ENCODE results near the gene CILP2.

The CILP2 gene

GRCh38 chr19:19517235-19517619, 20.8 kb upstream of the CILP2 start:
- H3K9me3 ChIP-seq (ENCODE audit: severe bottlenecking), result peaks cover 4% of the 10 kb centered on the region
- H3K27ac ChIP-seq, result no peak overlapping the region
- DNase-seq, result no peak
- peaks cover 30% of the 10 kb centered on the region for H3K36me3 ChIP-seq
- TF ChIP-seq, protein P1, sequence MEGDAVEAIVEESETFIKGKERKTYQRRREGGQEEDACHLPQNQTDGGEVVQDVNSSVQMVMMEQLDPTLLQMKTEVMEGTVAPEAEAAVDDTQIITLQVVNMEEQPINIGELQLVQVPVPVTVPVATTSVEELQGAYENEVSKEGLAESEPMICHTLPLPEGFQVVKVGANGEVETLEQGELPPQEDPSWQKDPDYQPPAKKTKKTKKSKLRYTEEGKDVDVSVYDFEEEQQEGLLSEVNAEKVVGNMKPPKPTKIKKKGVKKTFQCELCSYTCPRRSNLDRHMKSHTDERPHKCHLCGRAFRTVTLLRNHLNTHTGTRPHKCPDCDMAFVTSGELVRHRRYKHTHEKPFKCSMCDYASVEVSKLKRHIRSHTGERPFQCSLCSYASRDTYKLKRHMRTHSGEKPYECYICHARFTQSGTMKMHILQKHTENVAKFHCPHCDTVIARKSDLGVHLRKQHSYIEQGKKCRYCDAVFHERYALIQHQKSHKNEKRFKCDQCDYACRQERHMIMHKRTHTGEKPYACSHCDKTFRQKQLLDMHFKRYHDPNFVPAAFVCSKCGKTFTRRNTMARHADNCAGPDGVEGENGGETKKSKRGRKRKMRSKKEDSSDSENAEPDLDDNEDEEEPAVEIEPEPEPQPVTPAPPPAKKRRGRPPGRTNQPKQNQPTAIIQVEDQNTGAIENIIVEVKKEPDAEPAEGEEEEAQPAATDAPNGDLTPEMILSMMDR (IDR thresholded peaks at IDR 0.05; ENCODE audit: low read depth, low read length), result no peak
- H3K4me3 ChIP-seq (ENCODE audit: low read depth, low read length), result no peak overlapping the region
- no peaks in the 10 kb centered on the region for H3K27me3 ChIP-seq (ENCODE audit: insufficient read depth, low read depth, severe bottlenecking)

GRCh38 chr19:19520989-19521388, 17.1 kb upstream of the CILP2 start:
- H3K36me3 ChIP-seq, result peaks cover 36% of the 10 kb centered on the region
- no peak overlapping the region for H3K27ac ChIP-seq

DNA sequence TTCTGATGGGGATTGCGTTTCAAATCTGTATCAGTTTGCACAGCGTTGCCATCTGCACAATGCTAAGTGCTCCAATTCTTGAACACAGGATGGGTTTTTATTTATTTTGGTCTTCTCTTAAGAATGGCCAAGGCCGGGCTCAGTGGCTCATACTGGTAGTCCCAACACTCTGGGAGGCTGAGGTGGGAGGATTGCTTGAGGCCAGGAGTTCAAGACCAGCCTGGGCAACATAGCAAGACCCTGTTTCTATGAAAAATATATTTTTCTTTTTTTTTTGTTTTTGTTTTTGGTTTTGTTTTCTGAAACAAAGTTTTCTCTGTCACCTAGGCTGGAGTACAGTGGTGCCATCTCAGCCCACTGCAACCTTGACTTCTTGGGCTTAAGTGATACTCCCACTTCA, 14.9 kb upstream of the CILP2 start:
- TF ChIP-seq, protein P1 (IDR thresholded peaks at IDR 0.05; ENCODE audit: low read depth, low read length), result no peak

More at GRCh38 chr19:19520989-19521388, 17.1 kb upstream of the CILP2 start:
- Histone ChIP-seq H3K27me3 (ENCODE audit: insufficient read depth, low read depth, severe bottlenecking) (no peaks in the 10 kb centered on the region), H3K9me3 (ENCODE audit: severe bottlenecking) (no peaks in the 10 kb centered on the region), H3K4me3 (ENCODE audit: low read depth, low read length) (no peak overlapping the region)
- DNase-seq, result no peak
- TF ChIP-seq, protein P1 (IDR thresholded peaks at IDR 0.05; ENCODE audit: low read depth, low read length), result no peak

GRCh38 chr19:19524053-19524452, 14.0 kb upstream of the CILP2 start:
- H3K4me3 ChIP-seq (ENCODE audit: low read depth, low read length), result no peak overlapping the region
- TF ChIP-seq, protein P1 (IDR thresholded peaks at IDR 0.05; ENCODE audit: low read depth, low read length), result no peak
- H3K27ac ChIP-seq, result no peak overlapping the region
- no peaks in the 10 kb centered on the region for H3K9me3 ChIP-seq (ENCODE audit: severe bottlenecking)
- no peak for DNase-seq
- H3K27me3 ChIP-seq (ENCODE audit: insufficient read depth, low read depth, severe bottlenecking), result no peaks in the 10 kb centered on the region
- H3K36me3 ChIP-seq, result peaks cover 44% of the 10 kb centered on the region

More for the DNA sequence above, 14.9 kb upstream of the CILP2 start:
- Histone ChIP-seq H3K27ac (no peak overlapping the region), H3K27me3 (ENCODE audit: insufficient read depth, low read depth, severe bottlenecking) (no peaks in the 10 kb centered on the region), H3K9me3 (ENCODE audit: severe bottlenecking) (no peaks in the 10 kb centered on the region), H3K36me3 (peaks cover 44% of the 10 kb centered on the region), H3K4me3 (ENCODE audit: low read depth, low read length) (no peak overlapping the region)
- DNase-seq, result no peak

DNA sequence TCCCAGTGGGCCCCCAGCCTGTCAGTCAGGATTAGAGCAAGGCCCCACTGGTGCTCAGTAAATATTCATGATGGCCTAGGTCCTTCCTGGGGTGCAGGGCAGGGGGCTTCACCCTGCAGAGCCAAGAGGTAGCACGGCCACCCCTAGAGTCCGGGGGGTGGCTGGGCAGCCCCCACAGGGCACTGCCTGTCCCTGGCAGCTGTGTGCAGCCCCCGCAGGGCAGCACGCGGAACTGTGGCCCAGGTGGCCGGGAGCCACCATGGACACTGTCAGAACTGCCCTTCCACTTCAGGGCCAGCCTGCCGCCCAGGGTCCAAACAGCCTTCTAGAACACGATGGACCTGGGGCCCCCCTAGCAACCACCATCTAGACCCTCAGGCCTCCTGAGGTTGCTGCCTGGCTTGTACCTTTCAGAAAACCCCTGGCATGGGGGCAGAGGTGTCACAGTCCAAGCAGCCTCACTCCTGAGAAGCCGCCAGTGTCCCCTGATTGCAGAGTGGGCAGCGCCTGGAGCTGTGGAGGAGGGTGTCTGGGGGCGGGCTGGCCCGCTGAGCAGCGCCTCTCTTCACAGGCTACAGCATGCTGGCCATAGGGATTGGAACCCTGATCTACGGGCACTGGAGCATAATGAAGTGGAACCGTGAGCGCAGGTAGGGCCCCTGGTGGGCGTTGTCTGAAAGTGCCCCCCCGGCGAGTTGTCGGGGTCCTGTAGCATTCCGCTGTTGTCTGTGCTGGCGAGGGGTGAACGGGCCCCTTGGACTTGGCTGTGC, 12.3 kb upstream of the CILP2 start:
- DNase-seq, result no peak
- Histone ChIP-seq H3K9me3 (ENCODE audit: severe bottlenecking) (no peaks in the 10 kb centered on the region), H3K36me3 (peaks cover 29% of the 10 kb centered on the region), H3K4me3 (ENCODE audit: low read depth, low read length) (no peak overlapping the region), H3K27me3 (ENCODE audit: insufficient read depth, low read depth, severe bottlenecking) (no peaks in the 10 kb centered on the region), H3K27ac (no peak overlapping the region; the same call in 1 of the 2 replicates)
- TF ChIP-seq, protein P1 (IDR thresholded peaks at IDR 0.05; ENCODE audit: low read depth, low read length), result no peak

All from WERI-Rb-1 (cell line).